Subcutaneous adipose tissue (tissue), 4 donors: Measurements from ENCODE around the gene CFAP46. TPM values are rescaled to one million over a fixed set of nuclear protein-coding genes. Genes with fewer than 3 reads are reported as not detected.

Experiments used
- total RNA-seq, 4 donors: library from RNA; depleted of rRNA; stranded (reverse); fragments of >200 nt; gene quantifications; one replicate each; pipeline ENCODE4 v1.1.0, GENCODE V29; 2016
- TF ChIP-seq, protein P1 (sequence below): fragments of 450-650 bp; IDR thresholded peaks from one replicate; pipeline ENCODE4 v1.5.1; 2016; ENCODE audit warnings: low read depth, mild to moderate bottlenecking, control low read depth, antibody characterized with exemption, moderate library complexity

Gene CFAP46
- total RNA-seq, 4 donors from 2014 or later = not detected

- TF ChIP-seq, protein P1, sequence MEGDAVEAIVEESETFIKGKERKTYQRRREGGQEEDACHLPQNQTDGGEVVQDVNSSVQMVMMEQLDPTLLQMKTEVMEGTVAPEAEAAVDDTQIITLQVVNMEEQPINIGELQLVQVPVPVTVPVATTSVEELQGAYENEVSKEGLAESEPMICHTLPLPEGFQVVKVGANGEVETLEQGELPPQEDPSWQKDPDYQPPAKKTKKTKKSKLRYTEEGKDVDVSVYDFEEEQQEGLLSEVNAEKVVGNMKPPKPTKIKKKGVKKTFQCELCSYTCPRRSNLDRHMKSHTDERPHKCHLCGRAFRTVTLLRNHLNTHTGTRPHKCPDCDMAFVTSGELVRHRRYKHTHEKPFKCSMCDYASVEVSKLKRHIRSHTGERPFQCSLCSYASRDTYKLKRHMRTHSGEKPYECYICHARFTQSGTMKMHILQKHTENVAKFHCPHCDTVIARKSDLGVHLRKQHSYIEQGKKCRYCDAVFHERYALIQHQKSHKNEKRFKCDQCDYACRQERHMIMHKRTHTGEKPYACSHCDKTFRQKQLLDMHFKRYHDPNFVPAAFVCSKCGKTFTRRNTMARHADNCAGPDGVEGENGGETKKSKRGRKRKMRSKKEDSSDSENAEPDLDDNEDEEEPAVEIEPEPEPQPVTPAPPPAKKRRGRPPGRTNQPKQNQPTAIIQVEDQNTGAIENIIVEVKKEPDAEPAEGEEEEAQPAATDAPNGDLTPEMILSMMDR = no peak
Observed at GRCh38 chr10:132964231-132964630, 21.9 kb upstream of the CFAP46 start.

DNA sequence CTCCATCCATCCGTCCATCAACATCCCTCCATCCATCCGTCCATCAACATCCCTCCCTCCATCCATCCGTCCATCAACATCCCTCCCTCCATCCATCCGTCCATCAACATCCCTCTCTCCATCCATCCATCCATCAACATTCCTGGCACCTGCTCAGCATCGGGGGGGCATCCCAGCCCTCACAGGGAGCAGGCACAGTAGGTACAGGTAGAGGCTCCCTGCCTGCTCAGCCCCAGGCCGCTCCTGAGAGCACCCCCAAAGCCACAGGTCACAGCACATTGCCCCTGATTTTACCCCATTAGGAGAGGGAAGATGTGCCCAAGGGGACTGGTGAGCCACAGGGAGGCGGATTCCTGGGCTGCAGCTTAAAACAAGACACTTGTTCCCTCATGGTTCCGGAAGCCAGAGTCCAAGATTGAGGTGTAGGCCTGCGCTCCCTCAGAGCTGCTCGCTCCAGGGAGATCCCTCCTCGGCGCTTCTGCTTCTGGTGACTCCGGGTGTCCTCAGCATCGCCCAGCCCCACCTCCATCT lies 21.1 kb upstream of the CFAP46 start:
- TF ChIP-seq, protein P1 = no peak

- TF ChIP-seq, protein P1 = no peak
Observed at GRCh38 chr10:132962623-132963429, 20.5 kb upstream of the CFAP46 start.

- TF ChIP-seq, protein P1 = no peak
Observed at GRCh38 chr10:132961787-132962622, 19.6 kb upstream of the CFAP46 start.

GRCh38 chr10:132961420-132961786 lies 19.0 kb upstream of the CFAP46 start:
- TF ChIP-seq, protein P1 = no peak

GRCh38 chr10:132960631-132961419 lies 18.5 kb upstream of the CFAP46 start:
- TF ChIP-seq, protein P1 = no peak
